ENCODE data around the gene TMEM176B.
"Not testable (repeated sequence)": the region's sequence is repeated elsewhere in the genome, so short reads cannot be mapped to it uniquely, and the experiment has no call there.

TMEM176B gene

DNA sequence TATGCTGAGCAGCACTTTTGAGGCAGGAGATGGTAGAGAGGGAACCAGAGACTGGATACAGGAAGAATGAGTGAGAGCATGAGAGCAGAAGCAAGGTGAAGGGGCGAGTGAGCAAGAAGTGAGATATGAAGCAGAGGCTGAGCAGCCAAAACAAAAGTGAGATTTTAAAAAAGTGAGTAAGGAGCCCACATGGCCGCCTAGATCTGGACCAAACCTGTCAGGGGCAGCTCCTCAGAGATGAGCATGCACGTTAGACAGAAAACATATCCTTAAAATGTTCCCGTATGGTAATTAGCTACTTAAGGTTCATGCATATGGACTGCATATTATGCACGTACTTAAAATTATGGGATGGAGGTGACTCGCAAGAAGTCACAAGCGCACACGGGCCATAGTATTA lies 22.9 kb upstream of the TMEM176B start:
- CTCF ChIA-PET: no interaction called here
- POLR2A ChIA-PET: no interaction called here
- DNase-seq: no peak
- Histone ChIP-seq H3K9me3 (ENCODE audit: control extremely low read depth in 1 of 5, control insufficient read depth in 4 of 5, insufficient read depth in 2 of 5, low read depth in 1 of 5, low read length in 4 of 5) (peaks cover 0 to 3% (median 0%) of the 10 kb centered on the region in 5 experiments), H3K36me3 (ENCODE audit: control insufficient read depth in 4 of 4, insufficient read depth in 4 of 4, low read length in 3 of 4) (no peaks in the 10 kb centered on the region), H3K4me1 (ENCODE audit: control extremely low read depth in 1 of 4, control insufficient read depth in 4 of 4, insufficient read depth in 4 of 4, low read length in 3 of 4) (no peaks in the 10 kb centered on the region), H3K4me3 (ENCODE audit: control insufficient read depth in 1 of 7, extremely low read depth in 1 of 7, insufficient read depth in 4 of 7, low read depth in 2 of 7, low read length in 6 of 7) (no peak overlapping the region), H3K27me3 (replicated peaks in 2 of 5; ENCODE audit: control insufficient read depth in 4 of 5, insufficient read depth in 5 of 5, low read length in 4 of 5) (peaks cover 0 to 5% (median 2%) of the 10 kb centered on the region in 5 experiments), H3K27ac (ENCODE audit: insufficient read depth in 1 of 2, low read depth in 1 of 2, low read length in 2 of 2, poor library complexity in 1 of 2, severe bottlenecking in 2 of 2) (no peak overlapping the region)
- 92% methylated on average over 8 of the region's 8 CpGs for WGBS (ENCODE audit: insufficient coverage)

DNA sequence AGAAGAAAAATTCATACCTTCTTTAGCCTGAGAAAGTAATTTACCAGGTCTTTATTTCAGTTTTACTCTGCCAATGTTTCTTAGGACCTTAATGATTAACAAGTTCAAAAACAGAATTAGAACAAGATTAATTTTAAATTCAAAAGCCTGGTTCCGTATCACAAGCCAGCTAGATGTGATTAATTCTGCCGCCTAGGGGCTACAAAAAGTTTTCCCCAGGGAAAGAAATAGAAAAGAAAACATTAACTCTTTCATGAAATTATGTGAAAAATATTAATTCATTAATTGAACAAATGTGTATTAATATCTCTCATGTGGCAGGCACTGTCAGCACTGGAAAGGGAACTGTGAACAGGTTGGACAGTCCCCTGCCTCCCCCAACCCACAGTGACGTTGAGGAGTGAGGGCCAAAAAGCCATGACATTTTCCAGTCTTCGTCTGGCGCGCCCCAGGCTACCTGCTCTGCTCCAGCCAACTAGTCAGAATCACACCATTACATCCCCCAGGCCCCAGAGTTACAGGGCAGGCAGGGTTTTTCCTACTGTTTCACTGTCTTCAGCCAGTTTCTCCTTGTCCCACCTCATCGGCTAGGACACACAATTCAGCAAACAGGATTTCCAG lies 20.5 kb upstream of the TMEM176B start:
- ChIA-PET CTCF (no interaction called here), POLR2A (no interaction called here)
- H3K4me1 ChIP-seq (ENCODE audit: control extremely low read depth in 1 of 4, control insufficient read depth in 4 of 4, insufficient read depth in 4 of 4, low read length in 3 of 4): no peaks in the 10 kb centered on the region
- no peaks in the 10 kb centered on the region for H3K27me3 ChIP-seq (replicated peaks in 2 of 5; ENCODE audit: control insufficient read depth in 4 of 5, insufficient read depth in 5 of 5, low read length in 4 of 5)
- 100% methylated on average over 3 of the region's 7 CpGs for WGBS (ENCODE audit: insufficient coverage)
- no peak overlapping the region for H3K27ac ChIP-seq (ENCODE audit: insufficient read depth in 1 of 2, low read depth in 1 of 2, low read length in 2 of 2, poor library complexity in 1 of 2, severe bottlenecking in 2 of 2)
- no peak overlapping the region for H3K4me3 ChIP-seq (ENCODE audit: control insufficient read depth in 1 of 7, extremely low read depth in 1 of 7, insufficient read depth in 4 of 7, low read depth in 2 of 7, low read length in 6 of 7)
- H3K9me3 ChIP-seq (ENCODE audit: control extremely low read depth in 1 of 5, control insufficient read depth in 4 of 5, insufficient read depth in 2 of 5, low read depth in 1 of 5, low read length in 4 of 5): peaks cover 0 to 10% (median 4%) of the 10 kb centered on the region in 5 experiments
- no peaks in the 10 kb centered on the region for H3K36me3 ChIP-seq (ENCODE audit: control insufficient read depth in 4 of 4, insufficient read depth in 4 of 4, low read length in 3 of 4)
- no peak for DNase-seq

DNA sequence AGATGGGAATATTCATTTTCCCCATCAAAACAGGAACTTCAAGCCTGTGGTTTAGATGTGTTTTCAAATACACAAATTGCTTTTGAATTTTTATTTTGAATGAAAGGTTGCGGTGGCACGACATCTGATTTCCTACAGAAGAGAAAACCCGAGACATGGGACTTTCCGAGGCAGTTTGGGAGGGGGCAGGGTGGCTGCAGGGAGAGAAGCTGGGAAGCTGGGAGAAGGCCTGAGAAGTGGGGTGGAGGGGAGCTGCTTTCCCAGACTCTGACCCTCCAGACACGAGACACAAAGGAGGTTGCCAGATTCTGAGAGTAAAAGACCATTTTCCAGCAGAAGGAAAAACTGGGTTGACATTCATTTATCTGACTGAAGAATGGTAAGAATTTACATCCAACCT lies 20.0 kb upstream of the TMEM176B start:
- Histone ChIP-seq H3K9me3 (ENCODE audit: control extremely low read depth in 1 of 5, control insufficient read depth in 4 of 5, insufficient read depth in 2 of 5, low read depth in 1 of 5, low read length in 4 of 5) (peaks cover 0 to 10% (median 6%) of the 10 kb centered on the region in 5 experiments), H3K4me3 (ENCODE audit: control insufficient read depth in 1 of 7, extremely low read depth in 1 of 7, insufficient read depth in 4 of 7, low read depth in 2 of 7, low read length in 6 of 7) (no peak overlapping the region), H3K36me3 (ENCODE audit: control insufficient read depth in 4 of 4, insufficient read depth in 4 of 4, low read length in 3 of 4) (no peaks in the 10 kb centered on the region), H3K27me3 (replicated peaks in 2 of 5; ENCODE audit: control insufficient read depth in 4 of 5, insufficient read depth in 5 of 5, low read length in 4 of 5) (no peaks in the 10 kb centered on the region), H3K27ac (ENCODE audit: insufficient read depth in 1 of 2, low read depth in 1 of 2, low read length in 2 of 2, poor library complexity in 1 of 2, severe bottlenecking in 2 of 2) (no peak overlapping the region), H3K4me1 (ENCODE audit: control extremely low read depth in 1 of 4, control insufficient read depth in 4 of 4, insufficient read depth in 4 of 4, low read length in 3 of 4) (no peaks in the 10 kb centered on the region)
- ChIA-PET CTCF (no interaction called here), POLR2A (no interaction called here)
- 92% methylated on average over 4 of the region's 5 CpGs for WGBS (ENCODE audit: insufficient coverage)
- DNase-seq: no peak

DNA sequence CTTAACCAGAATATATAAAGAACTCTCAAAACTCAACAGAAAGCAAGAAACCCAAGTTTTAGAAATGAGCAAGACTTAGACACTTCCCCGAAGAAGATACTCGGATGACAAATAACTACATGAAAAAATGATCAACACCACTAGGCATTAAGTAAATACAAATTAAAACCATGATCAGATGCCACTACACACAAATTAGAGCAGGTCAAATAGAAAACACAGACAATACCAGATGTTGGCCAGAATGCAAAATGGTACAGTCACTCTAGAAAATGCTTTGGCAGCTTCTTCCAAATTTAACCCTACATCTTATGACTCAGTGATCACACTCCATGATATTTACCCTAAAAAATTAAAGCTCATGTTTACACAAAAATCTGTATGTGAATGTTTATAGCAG lies 18.8 kb upstream of the TMEM176B start:
- DNase-seq: no peak
- ChIA-PET POLR2A (no interaction called here), CTCF (interaction anchor here (0.9 kb wide), 1 partner anchor 63 kb away, joined by 3 read pairs; no protein-coding TSS in a partner anchor)
- no peaks in the 10 kb centered on the region for H3K4me1 ChIP-seq (ENCODE audit: control extremely low read depth in 1 of 4, control insufficient read depth in 4 of 4, insufficient read depth in 4 of 4, low read length in 3 of 4)
- no CpG with 5 or more reads among the region's 2 CpGs for WGBS (ENCODE audit: insufficient coverage)
- no peak overlapping the region for H3K4me3 ChIP-seq (ENCODE audit: control insufficient read depth in 1 of 7, extremely low read depth in 1 of 7, insufficient read depth in 4 of 7, low read depth in 2 of 7, low read length in 6 of 7)
- no peaks in the 10 kb centered on the region for H3K36me3 ChIP-seq (ENCODE audit: control insufficient read depth in 4 of 4, insufficient read depth in 4 of 4, low read length in 3 of 4)
- H3K27me3 ChIP-seq (replicated peaks in 2 of 5; ENCODE audit: control insufficient read depth in 4 of 5, insufficient read depth in 5 of 5, low read length in 4 of 5): no peaks in the 10 kb centered on the region
- H3K9me3 ChIP-seq (ENCODE audit: control extremely low read depth in 1 of 5, control insufficient read depth in 4 of 5, insufficient read depth in 2 of 5, low read depth in 1 of 5, low read length in 4 of 5): peaks cover 0 to 10% (median 6%) of the 10 kb centered on the region in 5 experiments
- no peak overlapping the region for H3K27ac ChIP-seq (ENCODE audit: insufficient read depth in 1 of 2, low read depth in 1 of 2, low read length in 2 of 2, poor library complexity in 1 of 2, severe bottlenecking in 2 of 2)

DNA sequence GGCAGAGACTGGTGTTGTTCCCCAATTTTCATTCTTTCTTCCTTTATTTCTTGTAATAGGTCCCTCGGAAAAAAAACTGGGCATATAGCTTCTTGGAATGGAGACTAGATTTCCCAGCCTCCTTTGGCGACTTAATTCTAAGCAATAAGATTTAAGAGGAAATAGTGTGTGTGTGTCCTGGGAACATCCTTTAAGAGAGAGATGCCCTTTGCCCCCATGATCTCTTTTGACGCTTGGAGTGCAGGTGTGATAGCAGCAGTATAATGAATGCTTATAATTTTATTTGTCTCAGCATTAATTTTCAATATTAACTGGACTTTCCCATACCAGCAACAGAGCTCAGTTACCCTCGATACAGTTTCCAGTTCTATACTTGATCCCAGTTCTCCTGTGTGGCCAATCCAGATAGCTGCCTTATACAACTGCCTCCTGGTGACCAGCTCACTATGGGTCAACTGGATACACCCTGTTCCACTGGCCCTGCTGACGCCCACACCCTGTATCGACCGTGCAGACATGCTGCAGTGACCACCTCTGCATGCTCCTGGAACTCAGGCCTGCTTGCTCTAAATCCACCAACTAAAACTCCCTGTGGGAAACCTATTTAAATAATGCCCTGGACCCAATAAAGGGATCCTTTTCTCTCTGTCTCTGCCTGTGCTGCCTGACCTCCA lies 14.3 kb upstream of the TMEM176B start:
- no peak overlapping the region for H3K27ac ChIP-seq (ENCODE audit: insufficient read depth in 1 of 2, low read depth in 1 of 2, low read length in 2 of 2, poor library complexity in 1 of 2, severe bottlenecking in 2 of 2)
- H3K27me3 ChIP-seq (replicated peaks in 2 of 5; ENCODE audit: control insufficient read depth in 4 of 5, insufficient read depth in 5 of 5, low read length in 4 of 5): no peaks in the 10 kb centered on the region
- POLR2A ChIA-PET: no interaction called here
- H3K4me1 ChIP-seq (ENCODE audit: control extremely low read depth in 1 of 4, control insufficient read depth in 4 of 4, insufficient read depth in 4 of 4, low read length in 3 of 4): no peaks in the 10 kb centered on the region
- CTCF ChIA-PET: no interaction called here
- no peaks in the 10 kb centered on the region for H3K36me3 ChIP-seq (ENCODE audit: control insufficient read depth in 4 of 4, insufficient read depth in 4 of 4, low read length in 3 of 4)
- WGBS (ENCODE audit: insufficient coverage): 100% methylated on average over 3 of the region's 7 CpGs
- no peak overlapping the region for H3K4me3 ChIP-seq (ENCODE audit: control insufficient read depth in 1 of 7, extremely low read depth in 1 of 7, insufficient read depth in 4 of 7, low read depth in 2 of 7, low read length in 6 of 7)
- H3K9me3 ChIP-seq (ENCODE audit: control extremely low read depth in 1 of 5, control insufficient read depth in 4 of 5, insufficient read depth in 2 of 5, low read depth in 1 of 5, low read length in 4 of 5): peaks cover 0 to 8% (median 6%) of the 10 kb centered on the region in 5 experiments
- DNase-seq: no peak

DNA sequence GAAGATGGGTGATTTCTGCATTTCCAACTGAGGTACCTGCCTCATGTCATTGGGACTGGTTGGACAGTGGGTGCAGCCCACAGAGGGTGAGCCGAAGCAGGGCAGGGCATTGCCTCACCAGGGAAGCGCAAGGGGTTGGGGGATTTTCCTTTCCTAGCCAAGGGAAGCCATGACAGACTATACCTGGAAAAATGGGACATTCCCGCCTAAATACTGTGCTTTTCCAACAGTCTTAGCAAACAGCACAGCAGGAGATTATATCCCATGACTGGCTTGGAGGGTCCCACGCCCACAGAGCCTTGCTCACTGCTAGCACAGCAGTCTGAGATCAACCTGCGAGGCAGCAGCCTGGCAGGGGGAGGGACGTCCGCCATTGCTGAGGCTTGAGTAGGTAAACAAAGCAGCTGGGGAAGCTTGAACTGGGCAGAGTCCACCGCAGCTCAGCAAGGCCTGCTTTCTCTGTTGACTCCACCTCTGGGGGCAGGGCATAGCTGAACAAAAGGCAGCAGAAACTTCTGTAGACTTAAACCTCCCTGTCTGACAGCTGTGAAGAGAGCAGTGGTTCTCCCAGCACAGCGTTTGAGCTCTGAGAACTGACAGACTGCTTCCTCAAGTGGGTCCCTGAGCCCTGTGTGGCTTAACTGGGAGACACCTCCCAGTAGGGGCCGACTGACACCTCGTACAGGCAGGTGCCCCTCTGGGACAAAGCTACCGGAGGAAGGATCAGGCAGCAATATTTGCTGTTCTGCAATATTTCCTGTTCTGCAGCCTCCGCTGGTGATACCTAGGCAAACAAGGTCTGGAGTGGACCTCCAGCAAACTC lies 7.7 kb upstream of the TMEM176B start:
- H3K27ac ChIP-seq (ENCODE audit: insufficient read depth in 1 of 2, low read depth in 1 of 2, low read length in 2 of 2, poor library complexity in 1 of 2, severe bottlenecking in 2 of 2); POLR2A ChIA-PET; DNase-seq; H3K4me1 ChIP-seq (ENCODE audit: control extremely low read depth in 1 of 4, control insufficient read depth in 4 of 4, insufficient read depth in 4 of 4, low read length in 3 of 4); H3K4me3 ChIP-seq (ENCODE audit: control insufficient read depth in 1 of 7, extremely low read depth in 1 of 7, insufficient read depth in 4 of 7, low read depth in 2 of 7, low read length in 6 of 7); H3K36me3 ChIP-seq (ENCODE audit: control insufficient read depth in 4 of 4, insufficient read depth in 4 of 4, low read length in 3 of 4): not testable (repeated sequence)
- H3K9me3 ChIP-seq (ENCODE audit: control extremely low read depth in 1 of 5, control insufficient read depth in 4 of 5, insufficient read depth in 2 of 5, low read depth in 1 of 5, low read length in 4 of 5): peaks cover 0 to 14% (median 6%) of the 10 kb centered on the region in 5 experiments
- 88% methylated on average over 11 of the region's 13 CpGs for WGBS (ENCODE audit: insufficient coverage)
- CTCF ChIA-PET: interaction anchor here (1.1 to 1.2 kb wide), 2 partner anchors 13 to 21 kb away, joined by 3 to 4 read pairs; no protein-coding TSS in a partner anchor
- H3K27me3 ChIP-seq (replicated peaks in 2 of 5; ENCODE audit: control insufficient read depth in 4 of 5, insufficient read depth in 5 of 5, low read length in 4 of 5): peaks cover 0 to 14% (median 3%) of the 10 kb centered on the region in 5 experiments

DNA sequence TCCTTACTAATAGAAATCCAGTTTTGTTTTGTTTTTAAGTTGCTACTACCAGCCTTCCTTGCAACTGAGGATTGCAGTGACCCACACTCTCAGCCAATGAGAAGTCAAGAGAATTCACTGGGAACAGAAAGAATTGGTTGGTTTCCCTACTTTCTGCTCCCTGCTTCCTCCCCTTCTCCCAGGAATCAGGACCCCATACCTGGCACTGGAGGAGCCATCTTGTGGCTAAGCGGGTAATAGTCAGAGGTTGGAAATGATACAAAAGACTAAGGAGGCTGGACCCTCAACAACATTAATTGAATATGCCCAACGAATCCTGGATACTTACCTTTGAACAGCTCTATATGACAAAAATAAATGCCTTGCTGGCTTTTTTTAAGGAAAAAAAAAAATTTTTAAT lies 6.7 kb upstream of the TMEM176B start:
- POLR2A ChIA-PET: no interaction called here
- H3K9me3 ChIP-seq (ENCODE audit: control extremely low read depth in 1 of 5, control insufficient read depth in 4 of 5, insufficient read depth in 2 of 5, low read depth in 1 of 5, low read length in 4 of 5): peaks cover 0 to 14% (median 8%) of the 10 kb centered on the region in 5 experiments
- no peaks in the 10 kb centered on the region for H3K4me1 ChIP-seq (ENCODE audit: control extremely low read depth in 1 of 4, control insufficient read depth in 4 of 4, insufficient read depth in 4 of 4, low read length in 3 of 4)
- CTCF ChIA-PET: no interaction called here
- WGBS (ENCODE audit: insufficient coverage): no CpG with 5 or more reads among the region's 2 CpGs
- peaks cover 0 to 23% (median 10%) of the 10 kb centered on the region in 5 experiments for H3K27me3 ChIP-seq (replicated peaks in 2 of 5; ENCODE audit: control insufficient read depth in 4 of 5, insufficient read depth in 5 of 5, low read length in 4 of 5)
- H3K36me3 ChIP-seq (ENCODE audit: control insufficient read depth in 4 of 4, insufficient read depth in 4 of 4, low read length in 3 of 4): no peaks in the 10 kb centered on the region
- DNase-seq: no peak
- H3K27ac ChIP-seq (ENCODE audit: insufficient read depth in 1 of 2, low read depth in 1 of 2, low read length in 2 of 2, poor library complexity in 1 of 2, severe bottlenecking in 2 of 2): no peak overlapping the region
- no peak overlapping the region for H3K4me3 ChIP-seq (ENCODE audit: control insufficient read depth in 1 of 7, extremely low read depth in 1 of 7, insufficient read depth in 4 of 7, low read depth in 2 of 7, low read length in 6 of 7)

All from common myeloid progenitor, CD34-positive (primary cell).